Stimulated activated CD8-positive, alpha-beta memory T cell treated with anti-CD3 and anti-CD28 coated beads, Interleukin-15, amount 100 ng/mL, for 24 hours (primary cell): ENCODE measurements around the gene MAST4.

Experiments used
- DNase-seq: peaks from one replicate; pipeline ENCODE4 v3.0.0-alpha.2; 2020; ENCODE audit warnings: low read depth

Gene MAST4

GRCh38 chr5:66875315-66875714 lies 279.1 kb downstream of the MAST4 start:
- DNase-seq: no peak

- DNase-seq: no peak
These were observed 280.1 kb downstream of the MAST4 start for GRCh38 chr5:66876266-66876807.

- DNase-seq: no peak
These were observed 281.6 kb downstream of the MAST4 start for GRCh38 chr5:66877843-66878242.

- no peak for DNase-seq
These were observed 284.2 kb downstream of the MAST4 start for GRCh38 chr5:66880401-66880800.

- no peak for DNase-seq
These were observed 285.4 kb downstream of the MAST4 start for GRCh38 chr5:66881480-66882161.

- no peak for DNase-seq
These were observed 286.5 kb downstream of the MAST4 start for GRCh38 chr5:66882606-66883227.

- DNase-seq: no peak
These were observed 288.5 kb downstream of the MAST4 start for GRCh38 chr5:66884564-66885243.

GRCh38 chr5:66886941-66887340 lies 290.7 kb downstream of the MAST4 start:
- DNase-seq: no peak

- DNase-seq: no peak
These were observed 292.4 kb downstream of the MAST4 start for GRCh38 chr5:66888613-66889012.

- DNase-seq: no peak
These were observed 292.9 kb downstream of the MAST4 start for GRCh38 chr5:66889056-66889455.

GRCh38 chr5:66889524-66889923 lies 293.3 kb downstream of the MAST4 start:
- DNase-seq: no peak

GRCh38 chr5:66891184-66891925 lies 295.2 kb downstream of the MAST4 start:
- DNase-seq: no peak

GRCh38 chr5:66892716-66893115 lies 296.5 kb downstream of the MAST4 start:
- DNase-seq: no peak

GRCh38 chr5:66894480-66895240 lies 298.5 kb downstream of the MAST4 start:
- no peak for DNase-seq

- DNase-seq: no peak
These were observed 300.0 kb downstream of the MAST4 start for GRCh38 chr5:66896171-66896570.

GRCh38 chr5:66897356-66897755 lies 301.2 kb downstream of the MAST4 start:
- DNase-seq: no peak

GRCh38 chr5:66898241-66898995 lies 302.2 kb downstream of the MAST4 start:
- DNase-seq: no peak

GRCh38 chr5:66903218-66903617 lies 307.0 kb downstream of the MAST4 start:
- no peak for DNase-seq

- DNase-seq: no peak
These were observed 307.5 kb downstream of the MAST4 start for GRCh38 chr5:66903709-66904108.

GRCh38 chr5:66904189-66904588 lies 308.0 kb downstream of the MAST4 start:
- DNase-seq: no peak

GRCh38 chr5:66906021-66906420 lies 309.8 kb downstream of the MAST4 start:
- DNase-seq: no peak
